Measurements from ENCODE around the gene ELMO3.

Gene ELMO3

GRCh38 chr16:67157892-67158635 is 40.9 kb upstream of the ELMO3 start:
- Mint-ChIP-seq H3K9me3 (no peaks in the 10 kb centered on the region), H3K36me3 (ENCODE audit: insufficient read depth) (peaks cover 53% of the 10 kb centered on the region), H3K27ac (peak overlapping the region; percentile 97 to 98), H3K27me3 (peaks cover 4 to 19% of the 10 kb centered on the region in 2 donors), H3K4me3 (peak overlapping the region; percentile 79 to 87), H3K4me1 (ENCODE audit: low read depth in 2 of 2) (peaks cover 45 to 52% of the 10 kb centered on the region in 2 donors)
- ATAC-seq (replicated peaks) (peak; percentile 8), DNase-seq (no peak)

- Mint-ChIP-seq H3K4me3 (peak overlapping the region; percentile 79 to 87), H3K27ac (peak overlapping the region; percentile 97 to 98), H3K4me1 (ENCODE audit: low read depth in 2 of 2) (peaks cover 38 to 47% of the 10 kb centered on the region in 2 donors), H3K36me3 (ENCODE audit: insufficient read depth) (peaks cover 48% of the 10 kb centered on the region), H3K27me3 (peaks cover 4 to 19% of the 10 kb centered on the region in 2 donors), H3K9me3 (no peaks in the 10 kb centered on the region)
- DNase-seq = peak; percentile 67 to 74 (median 73)
- ATAC-seq (replicated peaks) = peak; percentile 51
Observed at GRCh38 chr16:67158637-67159600, 40.0 kb upstream of the ELMO3 start.

GRCh38 chr16:67161595-67162058 is 37.3 kb upstream of the ELMO3 start:
- Mint-ChIP-seq H3K27ac (no peak overlapping the region), H3K36me3 (ENCODE audit: insufficient read depth) (peaks cover 39% of the 10 kb centered on the region), H3K27me3 (peaks cover 18 to 40% of the 10 kb centered on the region in 2 donors), H3K9me3 (no peaks in the 10 kb centered on the region), H3K4me1 (ENCODE audit: low read depth in 2 of 2) (peaks cover 26 to 43% of the 10 kb centered on the region in 2 donors), H3K4me3 (peak overlapping the region in 1 of 2 donors; percentile 79)
- DNase-seq (no peak), ATAC-seq (replicated peaks) (no peak)

- H3K4me1 Mint-ChIP-seq (ENCODE audit: low read depth in 2 of 2) = peaks cover 17 to 35% of the 10 kb centered on the region in 2 donors
- ATAC-seq (replicated peaks) (no peak), DNase-seq (no peak)
- H3K36me3 Mint-ChIP-seq (ENCODE audit: insufficient read depth) = peaks cover 36% of the 10 kb centered on the region
- H3K9me3 Mint-ChIP-seq = no peaks in the 10 kb centered on the region
- no peak overlapping the region for H3K27ac Mint-ChIP-seq
- H3K27me3 Mint-ChIP-seq = peaks cover 22 to 50% of the 10 kb centered on the region in 2 donors
- H3K4me3 Mint-ChIP-seq = peak overlapping the region in 1 of 2 donors; percentile 34
Observed at GRCh38 chr16:67162506-67163163, 36.3 kb upstream of the ELMO3 start.

- H3K27me3 Mint-ChIP-seq = peaks cover 27 to 58% of the 10 kb centered on the region in 2 donors
- peak; percentile 1 for ATAC-seq (replicated peaks)
Observed at GRCh38 chr16:67163164-67163998, 35.5 kb upstream of the ELMO3 start.

GRCh38 chr16:67163999-67164558 is 34.9 kb upstream of the ELMO3 start:
- no peak for ATAC-seq (replicated peaks)
- H3K4me1 Mint-ChIP-seq (ENCODE audit: low read depth in 2 of 2) = peaks cover 3 to 21% of the 10 kb centered on the region in 2 donors
- H3K27ac Mint-ChIP-seq = peak overlapping the region in 1 of 2 donors; percentile 17
- no peaks in the 10 kb centered on the region for H3K9me3 Mint-ChIP-seq
- H3K4me3 Mint-ChIP-seq = peak overlapping the region; percentile 54 to 65
- peaks cover 27% of the 10 kb centered on the region for H3K36me3 Mint-ChIP-seq (ENCODE audit: insufficient read depth)
- DNase-seq = no peak
- peaks cover 30 to 65% of the 10 kb centered on the region in 2 donors for H3K27me3 Mint-ChIP-seq

More at GRCh38 chr16:67163164-67163998, 35.5 kb upstream of the ELMO3 start:
- peaks cover 10 to 28% of the 10 kb centered on the region in 2 donors for H3K4me1 Mint-ChIP-seq (ENCODE audit: low read depth in 2 of 2)
- H3K4me3 Mint-ChIP-seq = peak overlapping the region; percentile 54 to 65
- H3K27ac Mint-ChIP-seq = no peak overlapping the region
- H3K36me3 Mint-ChIP-seq (ENCODE audit: insufficient read depth) = peaks cover 31% of the 10 kb centered on the region
- no peaks in the 10 kb centered on the region for H3K9me3 Mint-ChIP-seq
- DNase-seq = peak in 1 of 3 experiments; percentile 34

GRCh38 chr16:67164599-67165061 is 34.3 kb upstream of the ELMO3 start, which contains the start of gene HSF4:
Gene HSF4, plus strand, starts transcription at chr16:67164745. Its CDS starts 67 bp downstream, at chr16:67164812.
- peaks cover 21% of the 10 kb centered on the region for H3K36me3 Mint-ChIP-seq (ENCODE audit: insufficient read depth)
- DNase-seq = no peak
- H3K9me3 Mint-ChIP-seq = no peaks in the 10 kb centered on the region
- ATAC-seq (replicated peaks) = no peak
- peak within 1 kb of the TSS in 1 of 2 donors; percentile 17 for H3K27ac Mint-ChIP-seq
- peaks cover 30 to 70% of the 10 kb centered on the region in 2 donors for H3K27me3 Mint-ChIP-seq
- H3K4me1 Mint-ChIP-seq (ENCODE audit: low read depth in 2 of 2) = peaks cover 4 to 20% of the 10 kb centered on the region in 2 donors
- H3K4me3 Mint-ChIP-seq = peak within 1 kb of the TSS; percentile 54 to 65

GRCh38 chr16:67165121-67166078 is 33.5 kb upstream of the ELMO3 start:
- H3K36me3 Mint-ChIP-seq (ENCODE audit: insufficient read depth) = peaks cover 19% of the 10 kb centered on the region
- DNase-seq (no peak), ATAC-seq (replicated peaks) (no peak)
- no peaks in the 10 kb centered on the region for H3K9me3 Mint-ChIP-seq
- H3K4me1 Mint-ChIP-seq (ENCODE audit: low read depth in 2 of 2) = peaks cover 10 to 24% of the 10 kb centered on the region in 2 donors
- no peak overlapping the region for H3K27ac Mint-ChIP-seq
- H3K27me3 Mint-ChIP-seq = peaks cover 36 to 77% of the 10 kb centered on the region in 2 donors
- H3K4me3 Mint-ChIP-seq = peak overlapping the region; percentile 37 to 43

- H3K27me3 Mint-ChIP-seq = peaks cover 36 to 76% of the 10 kb centered on the region in 2 donors
- no peak overlapping the region for H3K4me3 Mint-ChIP-seq
- no peak for DNase-seq
- no peak for ATAC-seq (replicated peaks)
- H3K27ac Mint-ChIP-seq = no peak overlapping the region
- H3K9me3 Mint-ChIP-seq = no peaks in the 10 kb centered on the region
- peaks cover 7 to 20% of the 10 kb centered on the region in 2 donors for H3K4me1 Mint-ChIP-seq (ENCODE audit: low read depth in 2 of 2)
- H3K36me3 Mint-ChIP-seq (ENCODE audit: insufficient read depth) = peaks cover 12% of the 10 kb centered on the region
Observed at GRCh38 chr16:67166110-67166547, 32.8 kb upstream of the ELMO3 start.

- H3K27ac Mint-ChIP-seq = no peak overlapping the region
- peak overlapping the region in 1 of 2 donors; percentile 29 for H3K4me3 Mint-ChIP-seq
- peaks cover 10% of the 10 kb centered on the region for H3K36me3 Mint-ChIP-seq (ENCODE audit: insufficient read depth)
- DNase-seq = no peak
- no peak for ATAC-seq (replicated peaks)
- peaks cover 36 to 76% of the 10 kb centered on the region in 2 donors for H3K27me3 Mint-ChIP-seq
- peaks cover 9 to 21% of the 10 kb centered on the region in 2 donors for H3K4me1 Mint-ChIP-seq (ENCODE audit: low read depth in 2 of 2)
- no peaks in the 10 kb centered on the region for H3K9me3 Mint-ChIP-seq
Observed at GRCh38 chr16:67166598-67167168, 32.2 kb upstream of the ELMO3 start.

GRCh38 chr16:67167588-67167987 is 31.3 kb upstream of the ELMO3 start:
- peaks cover 5% of the 10 kb centered on the region for H3K36me3 Mint-ChIP-seq (ENCODE audit: insufficient read depth)
- peaks cover 36 to 71% of the 10 kb centered on the region in 2 donors for H3K27me3 Mint-ChIP-seq
- H3K27ac Mint-ChIP-seq = no peak overlapping the region
- peaks cover 13 to 23% of the 10 kb centered on the region in 2 donors for H3K4me1 Mint-ChIP-seq (ENCODE audit: low read depth in 2 of 2)
- ATAC-seq (replicated peaks) (no peak), DNase-seq (no peak)
- no peaks in the 10 kb centered on the region for H3K9me3 Mint-ChIP-seq
- no peak overlapping the region for H3K4me3 Mint-ChIP-seq
